ENCODE data around the gene LUC7L2. TPM values are rescaled to one million over a fixed set of nuclear protein-coding genes. Genes with fewer than 3 reads are reported as not detected.
A peak's percentile ranks its signal among the peaks of the same experiment; 100 is the strongest.

LUC7L2 gene
- total and polyA plus RNA-seq, 9 of the 15 experiments (the other 6 are each of a cell fraction or from before 2014, with no cell fraction given) = 56.1 to 207 (median 141) TPM

DNA sequence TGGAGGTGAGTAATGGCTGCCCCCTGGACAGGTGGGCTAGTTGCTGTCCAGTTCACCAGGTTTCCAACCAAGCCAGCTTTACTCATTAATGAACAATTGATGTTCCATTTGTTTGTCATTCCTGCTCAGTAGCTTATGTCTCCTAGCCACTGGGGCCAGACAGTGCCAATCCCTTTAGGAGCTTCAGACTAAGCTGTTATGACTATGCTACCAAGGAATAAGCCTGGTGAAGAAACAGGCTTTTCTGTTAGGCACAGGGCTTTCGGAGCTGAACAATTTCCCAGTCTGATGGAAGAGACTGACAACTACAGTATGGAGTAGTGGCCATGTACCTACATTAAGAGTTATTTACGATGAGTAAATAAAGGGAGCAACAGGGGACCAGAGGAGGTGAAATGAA, 20.7 kb upstream of the LUC7L2 start (continued):
- TF ChIP-seq CLOCK (CRISPR knock-in tag; IDR thresholded peaks at IDR 0.05; ENCODE audit: borderline replicate concordance) = no peak
- no peak for TF ChIP-seq BRF2 (IDR thresholded peaks at IDR 0.05; ENCODE audit: borderline replicate concordance, insufficient read depth, insufficient read length)

DNA sequence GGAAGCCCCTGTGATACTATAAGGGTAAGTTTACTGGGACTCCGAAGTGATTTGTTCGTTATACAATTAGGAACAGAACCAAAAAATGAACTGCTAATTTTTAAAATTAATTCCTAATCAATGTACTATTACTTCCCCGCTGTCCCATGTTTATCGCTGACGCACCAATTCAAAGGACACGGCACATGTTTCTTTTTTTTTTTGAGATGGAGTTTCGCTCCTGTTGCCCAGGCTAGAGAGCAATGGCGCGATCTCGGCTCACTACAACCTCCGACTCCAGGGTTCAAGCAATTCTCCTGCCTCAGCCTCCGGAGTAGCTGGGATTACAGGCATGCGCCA, 20.0 kb upstream of the LUC7L2 start:
- intact Hi-C loops (cut with micrococcal nuclease) (loop anchor here (1.0 to 10.0 kb wide), 7 partner anchors 20 to 322 kb away; partner anchors contain the start of genes LUC7L2, UBN2 and ZC3HAV1), in situ Hi-C loops (cut with MboI) (no loop called here)
- Histone ChIP-seq H3K9ac (ENCODE audit: insufficient read depth in 1 of 2, low read depth in 2 of 2, low read length in 2 of 2) (peak overlapping the region in 1 of 2 experiments; percentile 100; a peak in 1 of 4 replicates), H3K4me2 (ENCODE audit: insufficient read depth, low read length) (peak overlapping the region; percentile 96), H3K27ac (ENCODE audit: extremely low read depth, low read depth, low read length) (peak overlapping the region; percentile 99), H3K27me3 (ENCODE audit: control insufficient read depth in 2 of 2, insufficient read depth in 2 of 2, low read length in 2 of 2) (no peaks in the 10 kb centered on the region), H3K9me1 (ENCODE audit: control insufficient read depth, insufficient read depth, low read length) (no peaks in the 10 kb centered on the region), H3K9me3 (replicated peaks; ENCODE audit: control insufficient read depth, insufficient read depth, low read depth, low read length) (peaks cover 12% of the 10 kb centered on the region), H3K79me2 (ENCODE audit: control insufficient read depth, insufficient read depth, low read length) (peaks cover 28% of the 10 kb centered on the region), H3K36me3 (ENCODE audit: control insufficient read depth, insufficient read depth, low read length) (peaks cover 8% of the 10 kb centered on the region; the same call in 1 of the 3 replicates), H2AFZ (ENCODE audit: low read depth, low read length) (peak overlapping the region; percentile 98), H3K4me1 (replicated peaks in 1 of 2; ENCODE audit: control insufficient read depth in 2 of 2, insufficient read depth in 2 of 2, low read length in 2 of 2) (peaks cover 4 to 7% of the 10 kb centered on the region in 2 experiments; a peak in 3 of 5 replicates), H4K20me1 (replicated peaks; ENCODE audit: control insufficient read depth, insufficient read depth, low read length) (no peaks in the 10 kb centered on the region), H3K4me3 (peak overlapping the region; percentile 81)
- ATAC-seq (no peak), FAIRE-seq (no peak), DNase-seq (ENCODE audit: extremely low read depth in 1 of 4, low spot score in 3 of 4) (peak in 1 of 4 experiments; percentile 15)
- ChIA-PET CTCF (ENCODE audit: low intra/inter-chr PET ratio) (no interaction called here), POLR2A (interaction anchor here (0.6 to 1.9 kb wide), 22 partner anchors 11 to 1008 kb away, joined by 3 to 23 read pairs (median 4); partner anchors contain the start of gene LUC7L2)
- WGBS (ENCODE audit: insufficient coverage, low coverage, missing lambda C conversion rate) = 91% methylated on average over 13 of the region's 13 CpGs
- TSS peak; percentile 45 for BruUV-seq (replicated peaks)
- peak; percentile 58; the same call in 1 of the 2 replicates for TF ChIP-seq ZBTB5 (IDR thresholded peaks at IDR 0.05)
- TF ChIP-seq PCBP2 (IDR thresholded peaks at IDR 0.05; ENCODE audit: low read depth, low read length, poor library complexity, severe bottlenecking) = no peak
- TF ChIP-seq CHCHD3 (CRISPR knock-in tag; IDR thresholded peaks at IDR 0.05) = no peak
- TF ChIP-seq, protein P1, sequence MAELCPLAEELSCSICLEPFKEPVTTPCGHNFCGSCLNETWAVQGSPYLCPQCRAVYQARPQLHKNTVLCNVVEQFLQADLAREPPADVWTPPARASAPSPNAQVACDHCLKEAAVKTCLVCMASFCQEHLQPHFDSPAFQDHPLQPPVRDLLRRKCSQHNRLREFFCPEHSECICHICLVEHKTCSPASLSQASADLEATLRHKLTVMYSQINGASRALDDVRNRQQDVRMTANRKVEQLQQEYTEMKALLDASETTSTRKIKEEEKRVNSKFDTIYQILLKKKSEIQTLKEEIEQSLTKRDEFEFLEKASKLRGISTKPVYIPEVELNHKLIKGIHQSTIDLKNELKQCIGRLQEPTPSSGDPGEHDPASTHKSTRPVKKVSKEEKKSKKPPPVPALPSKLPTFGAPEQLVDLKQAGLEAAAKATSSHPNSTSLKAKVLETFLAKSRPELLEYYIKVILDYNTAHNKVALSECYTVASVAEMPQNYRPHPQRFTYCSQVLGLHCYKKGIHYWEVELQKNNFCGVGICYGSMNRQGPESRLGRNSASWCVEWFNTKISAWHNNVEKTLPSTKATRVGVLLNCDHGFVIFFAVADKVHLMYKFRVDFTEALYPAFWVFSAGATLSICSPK (IDR thresholded peaks at IDR 0.05; ENCODE audit: borderline replicate concordance) = peak; percentile 97; the same call in 1 of the 2 replicates
- TF ChIP-seq ZFP1 (CRISPR knock-in tag; IDR thresholded peaks at IDR 0.05) = no peak
- TF ChIP-seq ZNF444 (CRISPR knock-in tag; IDR thresholded peaks at IDR 0.05) = no peak
